COLO829 (cell line): Measurements from ENCODE around the gene C17orf67.
A peak's percentile ranks its signal among the peaks of the same experiment; 100 is the strongest.

Experiments used
- DNase-seq: peaks from one replicate; pipeline ENCODE4 v3.0.0; 2012; ENCODE audit warnings: low spot score

Gene C17orf67

DNA sequence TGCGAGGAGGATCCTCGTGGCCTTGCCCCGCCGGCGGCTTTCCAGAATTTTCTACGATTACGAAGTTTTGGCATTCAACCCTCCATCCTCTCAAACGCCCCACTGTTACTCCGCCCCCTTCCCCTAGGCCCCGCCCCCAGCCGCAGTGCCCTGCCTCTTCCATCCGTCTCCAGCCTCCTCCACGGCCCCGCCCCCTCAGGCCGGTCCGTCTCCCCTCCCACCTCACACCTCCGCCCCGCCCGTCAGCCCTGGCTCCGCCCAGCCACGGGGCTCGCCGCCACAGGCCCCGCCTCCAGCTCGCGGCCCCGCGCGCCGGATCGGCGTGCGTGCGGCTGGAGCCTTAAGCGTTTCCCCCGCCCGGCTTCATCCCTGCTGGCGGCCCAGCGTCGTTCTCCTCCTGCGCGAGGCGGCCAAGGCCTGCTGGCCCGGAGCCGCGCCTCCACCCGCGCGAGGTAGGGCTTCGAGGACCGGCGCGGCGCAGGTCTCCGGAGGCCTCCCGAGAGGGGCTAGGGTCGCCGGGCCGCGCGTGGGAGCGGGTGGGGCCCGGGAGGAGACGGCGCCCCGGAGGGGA, at the start of gene C17orf67, which contains the start of gene DGKE:
Gene C17orf67, minus strand, starts transcription at position 112 of the 571 bp plus-strand sequence. CDS start 18,110 bp downstream, outside the sequence.
Gene DGKE, plus strand, starts transcription at position 343 of the 571 bp plus-strand sequence. CDS start 645 bp downstream, outside the sequence.
- peak; percentile 78 for DNase-seq

GRCh38 chr17:56881685-56882295, 48.1 kb upstream of the C17orf67 start:
- DNase-seq: peak; percentile 56

- no peak for DNase-seq
Observed at GRCh38 chr17:56880571-56880970, 46.9 kb upstream of the C17orf67 start.

DNA sequence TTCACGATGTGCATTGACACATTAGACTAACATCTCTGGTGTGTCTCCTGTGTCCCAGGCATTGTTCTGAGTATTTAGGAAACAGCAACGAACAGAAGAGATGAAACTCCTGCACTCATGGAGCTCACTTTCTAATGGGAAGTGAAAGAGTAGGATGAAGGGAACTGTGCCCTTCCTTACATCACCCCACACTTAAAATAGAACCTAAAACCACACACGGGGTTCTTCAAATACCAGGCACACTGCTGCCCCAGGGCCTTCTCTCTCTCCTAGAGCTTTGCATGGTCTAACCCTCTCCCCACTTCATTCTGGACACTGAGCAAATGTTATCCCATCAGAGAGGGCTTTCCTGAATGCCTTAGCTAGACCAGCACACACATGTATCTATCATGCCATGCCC, 46.4 kb upstream of the C17orf67 start:
- DNase-seq: no peak

DNA sequence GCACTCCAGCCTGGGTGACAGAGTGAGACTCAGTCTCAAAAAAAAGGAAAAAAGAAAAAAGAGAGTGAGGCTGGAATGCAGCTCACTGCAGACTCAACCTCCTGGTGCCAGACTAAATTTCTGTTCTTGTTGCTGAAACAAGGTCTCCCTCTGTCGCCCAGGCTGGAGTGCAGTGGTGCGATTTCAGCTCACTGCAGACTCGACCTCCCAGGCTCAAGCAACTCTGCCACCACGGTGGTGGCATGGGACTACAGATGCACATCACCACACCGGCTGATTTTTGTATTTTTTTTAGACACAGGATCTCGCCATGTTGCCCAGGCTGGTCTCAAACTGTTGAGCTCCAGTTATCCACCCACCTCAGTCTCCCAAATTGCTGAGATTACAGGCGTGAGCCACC, 45.6 kb upstream of the C17orf67 start:
- no peak for DNase-seq

DNA sequence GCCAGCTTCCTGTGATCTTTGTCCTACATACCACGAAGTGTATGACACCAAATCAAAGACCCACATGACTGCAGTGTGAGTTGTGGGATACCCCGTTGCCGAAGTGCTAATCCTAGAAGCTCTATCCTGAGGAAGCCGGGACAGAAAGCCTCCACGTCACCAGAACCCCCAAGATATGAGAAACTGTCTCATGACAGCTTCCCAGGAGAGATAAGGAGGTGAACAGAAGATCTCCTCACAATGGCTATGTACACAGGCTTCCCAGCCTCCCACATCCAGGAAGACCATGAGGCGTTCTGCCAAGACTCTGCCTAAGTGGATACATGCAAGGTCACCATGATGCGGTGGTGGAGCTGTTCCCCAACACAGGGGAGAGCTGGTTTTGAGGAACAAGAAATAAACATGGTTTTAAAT, 43.1 kb upstream of the C17orf67 start:
- no peak for DNase-seq

GRCh38 chr17:56870081-56870651, 36.4 kb upstream of the C17orf67 start:
- DNase-seq: no peak

DNA sequence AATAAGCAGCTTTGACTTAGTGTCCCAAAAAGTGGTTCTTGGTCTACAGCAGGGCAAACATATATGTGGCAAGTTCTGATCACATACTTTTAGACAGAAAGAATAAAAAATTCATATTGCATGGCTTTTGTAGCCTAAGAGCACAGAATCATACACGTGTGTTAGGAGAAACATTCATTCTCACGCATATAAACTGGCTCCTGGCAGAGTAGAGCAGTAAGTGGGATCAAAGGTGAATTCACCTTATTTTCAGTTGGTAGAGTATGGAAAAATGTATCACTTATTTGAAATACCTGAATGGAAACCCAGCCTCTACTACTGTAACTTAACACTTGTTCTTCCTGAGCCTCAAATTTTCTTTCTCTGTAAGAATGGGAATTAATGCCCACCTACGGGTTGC, 35.0 kb upstream of the C17orf67 start:
- DNase-seq: no peak

DNA sequence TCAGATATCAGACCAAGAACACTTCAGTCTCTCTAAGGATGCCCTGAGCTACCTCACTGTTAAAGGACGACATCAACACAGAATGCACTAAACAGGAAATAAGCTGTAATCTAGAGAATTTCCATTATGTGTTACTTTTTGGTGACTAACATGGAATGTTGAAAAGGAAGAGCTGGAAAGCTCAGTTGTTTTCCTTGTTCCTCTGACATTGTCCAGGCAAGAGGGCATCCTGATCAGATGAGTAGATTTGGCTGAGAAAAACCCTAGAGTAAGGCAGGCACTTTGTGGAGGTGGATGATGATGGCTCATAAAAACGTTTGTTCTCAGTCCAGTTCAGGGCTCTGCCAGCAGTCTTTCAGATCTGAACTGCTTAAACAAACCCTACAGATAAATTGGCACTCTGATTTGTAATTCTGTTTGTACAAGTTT, 34.2 kb upstream of the C17orf67 start:
- no peak for DNase-seq

GRCh38 chr17:56866496-56866895, 32.8 kb upstream of the C17orf67 start:
- no peak for DNase-seq

GRCh38 chr17:56866076-56866475, 32.4 kb upstream of the C17orf67 start:
- peak; percentile 46 for DNase-seq

DNA sequence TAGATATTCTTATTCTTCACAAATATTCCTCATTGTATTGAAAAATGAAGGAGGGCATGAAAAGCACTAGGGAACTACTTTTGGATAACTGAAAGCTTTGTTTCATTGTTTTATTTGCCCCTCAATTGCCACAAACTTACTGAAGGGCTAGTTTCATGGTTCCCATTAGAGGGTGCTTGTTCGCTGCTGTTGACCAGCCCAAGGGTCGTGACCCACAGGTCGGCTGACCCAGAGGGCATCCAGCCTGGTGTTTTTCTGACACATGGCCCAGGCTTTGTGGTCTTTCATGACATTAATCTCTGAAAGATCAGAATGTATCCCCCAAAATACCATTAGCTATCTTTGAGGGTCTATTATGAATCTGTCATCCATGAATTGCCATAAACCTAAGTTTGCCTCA, 30.3 kb upstream of the C17orf67 start:
- DNase-seq: no peak

- DNase-seq: no peak
Observed at GRCh38 chr17:56861899-56862298, 28.2 kb upstream of the C17orf67 start.

DNA sequence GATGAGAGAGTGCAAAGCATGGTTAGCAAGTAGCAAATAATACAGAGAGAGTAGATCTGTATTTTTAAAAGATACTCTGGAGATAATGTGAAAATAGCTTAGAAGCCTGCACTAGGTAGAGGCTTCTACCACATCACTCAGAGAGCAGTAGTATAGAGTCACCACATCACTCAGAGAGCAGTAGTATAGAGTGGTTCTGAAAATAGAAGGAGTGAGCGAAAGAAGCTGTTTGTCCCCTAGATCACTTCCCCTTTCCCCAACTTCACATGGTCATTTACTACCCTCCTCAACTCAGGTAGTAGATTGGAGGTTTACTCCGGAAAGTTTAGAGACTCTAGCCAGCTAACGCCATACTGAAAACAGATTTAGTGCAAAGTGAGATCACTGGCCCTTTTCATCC, 17.3 kb upstream of the C17orf67 start:
- DNase-seq: no peak

DNA sequence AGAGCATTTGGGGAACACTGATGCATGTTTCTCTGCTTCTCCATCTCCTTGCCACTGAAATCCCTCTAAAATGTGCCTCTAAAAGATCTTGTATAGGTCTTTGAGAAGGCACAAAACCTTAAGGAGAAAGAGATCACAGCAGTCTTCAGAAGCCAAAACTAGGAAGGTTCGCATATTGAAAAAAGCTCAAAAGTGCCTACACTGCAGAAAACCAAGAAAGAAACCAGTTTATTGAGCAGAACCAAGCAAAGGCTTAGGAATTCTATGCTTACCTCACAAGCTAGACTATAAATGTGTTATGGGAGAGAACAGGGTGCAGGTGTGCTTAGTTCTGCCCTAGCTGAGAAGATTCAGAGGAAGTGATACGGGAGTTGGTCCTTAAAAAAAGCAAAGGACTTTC, 16.9 kb upstream of the C17orf67 start:
- DNase-seq: no peak

GRCh38 chr17:56849131-56849530, 15.4 kb upstream of the C17orf67 start:
- DNase-seq: no peak

GRCh38 chr17:56847106-56847505, 13.4 kb upstream of the C17orf67 start:
- DNase-seq: no peak

- DNase-seq: no peak
Observed at GRCh38 chr17:56845934-56846333, 12.2 kb upstream of the C17orf67 start.

DNA sequence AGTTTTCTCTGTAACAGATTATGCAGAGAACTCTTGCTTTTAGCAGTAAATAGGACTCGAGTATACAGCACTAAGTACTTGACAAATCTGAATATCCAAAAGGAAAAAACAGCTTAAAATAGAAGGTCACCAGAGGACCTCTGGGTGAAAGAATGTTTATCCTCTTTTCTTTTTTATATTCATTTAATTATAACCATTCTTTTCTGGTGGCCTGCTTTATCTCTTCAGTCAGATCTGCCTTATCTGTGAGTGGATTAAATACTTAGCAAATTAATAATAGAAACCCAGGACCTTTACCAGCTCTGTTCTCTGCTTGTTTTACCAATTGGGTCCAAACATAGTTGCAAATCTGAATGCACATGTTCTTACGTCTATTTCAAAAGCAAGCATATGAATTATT, 8.9 kb upstream of the C17orf67 start:
- no peak for DNase-seq

DNA sequence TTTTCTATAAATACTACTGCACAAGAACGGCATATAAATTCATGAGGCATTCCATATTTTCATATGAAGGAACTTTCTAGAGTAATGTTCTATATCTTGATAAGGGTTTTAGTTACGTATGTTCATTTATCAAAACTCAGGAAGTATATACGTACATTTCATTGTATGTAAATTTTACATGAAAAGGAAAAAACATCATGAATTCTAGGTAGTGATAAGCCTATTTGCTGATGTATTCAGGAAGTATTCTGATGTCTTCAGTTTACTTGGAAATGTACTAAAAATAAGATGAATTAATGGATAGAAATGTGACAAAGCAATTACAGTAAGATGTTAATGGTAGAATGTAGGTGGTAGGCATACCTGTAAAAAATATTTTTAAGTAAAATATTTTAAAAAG, 5.0 kb upstream of the C17orf67 start:
- no peak for DNase-seq

DNA sequence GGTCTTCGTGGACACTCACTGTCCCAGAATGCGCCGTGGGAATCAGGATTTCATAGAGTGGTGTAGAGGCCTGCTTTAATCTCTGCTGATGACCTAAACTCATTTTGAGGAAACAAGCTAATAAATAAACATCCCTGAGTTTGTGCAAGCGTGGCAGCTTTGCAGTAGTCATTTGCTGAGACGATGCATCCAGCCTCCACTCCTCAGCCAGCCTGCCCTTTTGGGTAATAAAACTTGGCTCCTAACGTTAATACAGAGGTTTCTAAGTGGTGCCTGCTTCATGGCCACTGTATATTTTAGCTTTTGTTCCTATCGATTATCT, 1.5 kb upstream of the C17orf67 start:
- no peak for DNase-seq

GRCh38 chr17:56834380-56835263, 902 bp upstream of the C17orf67 start:
- DNase-seq: no peak
